ENCODE results near the gene XPA. TPM values are rescaled to one million over a fixed set of nuclear protein-coding genes. Genes with fewer than 3 reads are reported as not detected.

The XPA gene
- total and polyA plus RNA-seq, 2 of the 13 experiments (the other 11 are each of a cell fraction or from before 2014, with no cell fraction given), result 2.3 to 15.2 TPM

GRCh38 chr9:97632985-97633858 is 63.9 kb downstream of the XPA start, which contains the start of the genes NCBP1 and TSTD2 (continued):
- TF ChIP-seq ZNF234 (CRISPR knock-in tag; conservative IDR thresholded peaks at IDR 0.05) (no peak), SP1 (IDR thresholded peaks at IDR 0.05) (no peak), SP1 (CRISPR knock-in tag; IDR thresholded peaks at IDR 0.05) (peak; percentile 66), HDAC1 (CRISPR knock-in tag; IDR thresholded peaks at IDR 0.05) (peak; percentile 71), ZNF737 (CRISPR knock-in tag; IDR thresholded peaks at IDR 0.05; ENCODE audit: borderline replicate concordance) (no peak), RFXANK (CRISPR knock-in tag; IDR thresholded peaks at IDR 0.05) (no peak), CBX2 (IDR thresholded peaks at IDR 0.05; ENCODE audit: low read depth, low read length) (no peak), CBX2 (CRISPR knock-in tag; IDR thresholded peaks at IDR 0.05; ENCODE audit: low read depth) (no peak), ZNF552 (CRISPR knock-in tag; IDR thresholded peaks at IDR 0.05; ENCODE audit: borderline replicate concordance) (0 out of 2 replicates have a peak, but pooled peaks have one; percentile 60), LCORL (IDR thresholded peaks at IDR 0.05) (no peak), LCORL (CRISPR knock-in tag; IDR thresholded peaks at IDR 0.05) (peak; percentile 1; the same call in 1 of the 2 replicates), ZBTB26 (CRISPR knock-in tag; IDR thresholded peaks at IDR 0.05; ENCODE audit: borderline replicate concordance) (peak; percentile 78), YY1 (IDR thresholded peaks at IDR 0.05; ENCODE audit: insufficient read depth, insufficient replicate concordance, low read depth, low read length) (no peak), EP300 (IDR thresholded peaks at IDR 0.05; ENCODE audit: low read depth in 2 of 2, low read length in 2 of 2) (0 out of 4 replicates have a peak, but pooled peaks of 1 of the 2 experiments have one; percentile 11), EP300 (CRISPR knock-in tag; IDR thresholded peaks at IDR 0.05; ENCODE audit: borderline replicate concordance) (no peak), ZGPAT (CRISPR knock-in tag; IDR thresholded peaks at IDR 0.05) (peak; percentile 97), TBP (CRISPR knock-in tag; IDR thresholded peaks at IDR 0.05) (no peak), CCDC6 (CRISPR knock-in tag; IDR thresholded peaks at IDR 0.05) (peak; percentile 88), ZNF563 (CRISPR knock-in tag; IDR thresholded peaks at IDR 0.05) (no peak; the same call in 1 of the 2 replicates), ZNF354B (CRISPR knock-in tag; IDR thresholded peaks at IDR 0.05) (no peak)

Data from HepG2 (cell line).